Tongue (tissue), 2 donors: ENCODE measurements around the gene BAIAP3. TPM values are rescaled to one million over a fixed set of nuclear protein-coding genes. Genes with fewer than 3 reads are reported as not detected.
A peak's percentile ranks its signal among the peaks of the same experiment; 100 is the strongest.

Experiments used
- DNase-seq: peaks from one replicate; pipeline ENCODE4 v3.0.0-alpha.2; 2015
- total RNA-seq: library from RNA; depleted of rRNA; stranded (reverse); fragments of >200 nt; gene quantifications from one replicate; pipeline ENCODE4 v1.2.3, GENCODE V29; 2014

The BAIAP3 gene
- total RNA-seq, 1 donor from 2014 or later: 2.4 TPM

DNA sequence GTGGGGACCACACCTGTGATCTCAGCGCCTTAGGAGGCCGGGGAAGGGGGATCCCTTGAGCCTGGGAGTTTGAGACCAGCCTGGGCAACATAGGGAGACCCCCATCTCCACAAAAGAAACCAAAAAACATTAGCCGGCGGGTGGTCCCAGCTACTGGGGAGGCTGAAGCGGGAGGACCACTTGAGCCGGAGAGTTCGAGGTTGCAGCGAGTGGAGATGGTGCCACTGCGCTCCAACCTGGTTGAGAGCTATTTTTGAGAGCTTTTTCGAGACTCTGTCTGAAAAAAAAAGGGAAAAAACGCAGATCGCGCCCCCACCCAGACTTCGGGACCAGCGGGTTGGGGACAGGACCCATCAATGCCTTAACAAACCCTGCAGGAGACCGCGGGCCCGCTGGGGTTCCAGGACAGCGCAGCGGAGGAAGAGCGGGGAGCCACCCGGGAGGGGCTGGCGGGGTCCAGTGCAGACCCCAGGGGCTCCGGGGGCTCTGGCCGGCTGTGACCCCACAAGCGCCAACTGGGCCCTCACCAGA lies 762 bp upstream of the BAIAP3 start:
- no peak for DNase-seq

- no peak for DNase-seq
These were observed 632 bp downstream of the BAIAP3 start for GRCh38 chr16:1333854-1334700.

GRCh38 chr16:1334739-1335138 lies 1.3 kb downstream of the BAIAP3 start:
- no peak for DNase-seq

DNA sequence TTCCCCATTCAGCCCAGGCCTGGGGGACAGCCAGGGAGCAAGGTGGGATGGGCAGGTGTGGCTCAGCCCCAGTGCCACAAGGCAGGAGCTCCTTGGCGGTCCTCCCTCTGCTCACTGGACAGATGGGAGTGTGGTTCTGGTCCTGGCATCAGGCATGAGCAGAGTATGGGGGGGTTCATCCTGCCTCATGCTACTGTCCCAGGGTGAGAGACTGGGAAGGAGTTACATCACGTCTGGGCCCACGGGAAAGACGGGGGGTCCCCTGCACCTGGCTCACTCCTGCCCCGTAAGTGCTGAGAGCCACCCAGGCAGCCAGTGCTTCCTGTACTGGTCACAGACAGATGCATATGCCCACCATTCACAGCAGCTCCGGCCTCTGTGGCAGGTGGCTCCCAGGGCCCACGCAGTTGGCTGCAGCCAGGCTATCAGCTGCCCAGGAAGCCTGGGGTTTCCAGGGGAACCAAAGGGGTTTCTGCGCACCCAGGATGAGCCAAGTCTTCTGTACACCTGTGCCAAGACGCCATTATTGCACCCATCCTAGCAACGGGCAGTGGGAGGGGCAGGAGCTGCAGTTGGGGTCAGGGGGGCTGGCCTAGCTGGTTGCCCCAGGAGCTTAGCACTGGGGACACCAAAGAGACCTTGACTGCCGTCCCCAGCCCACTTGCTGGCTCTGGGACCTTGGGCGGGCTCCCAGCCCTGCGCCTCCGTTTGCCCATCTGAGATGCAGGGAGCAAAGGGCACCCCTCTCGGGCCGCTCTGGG lies 1.9 kb downstream of the BAIAP3 start:
- DNase-seq: no peak

DNA sequence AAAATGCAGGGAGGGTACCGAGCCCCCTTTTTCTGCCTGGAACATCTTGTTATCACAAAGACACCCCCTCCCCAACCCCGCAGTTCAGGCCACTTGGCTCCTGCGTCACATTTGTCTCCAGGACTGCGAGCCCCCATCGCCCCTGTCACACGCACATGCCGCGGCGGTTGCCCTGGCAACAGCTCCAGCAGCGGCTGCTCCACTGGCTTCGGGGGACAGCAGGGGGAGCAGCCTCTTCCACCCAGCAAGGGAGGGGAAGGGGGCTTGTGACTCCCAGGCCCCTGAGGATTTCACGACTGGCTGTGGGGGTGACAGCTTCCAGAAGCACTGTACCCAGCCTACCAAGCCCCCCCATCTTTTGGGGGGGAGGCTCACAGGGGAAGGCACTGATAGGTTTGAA lies 2.6 kb downstream of the BAIAP3 start:
- DNase-seq: no peak

GRCh38 chr16:1336619-1337018 lies 3.2 kb downstream of the BAIAP3 start:
- DNase-seq: no peak

- no peak for DNase-seq
These were observed 4.0 kb downstream of the BAIAP3 start for GRCh38 chr16:1337486-1337885.

DNA sequence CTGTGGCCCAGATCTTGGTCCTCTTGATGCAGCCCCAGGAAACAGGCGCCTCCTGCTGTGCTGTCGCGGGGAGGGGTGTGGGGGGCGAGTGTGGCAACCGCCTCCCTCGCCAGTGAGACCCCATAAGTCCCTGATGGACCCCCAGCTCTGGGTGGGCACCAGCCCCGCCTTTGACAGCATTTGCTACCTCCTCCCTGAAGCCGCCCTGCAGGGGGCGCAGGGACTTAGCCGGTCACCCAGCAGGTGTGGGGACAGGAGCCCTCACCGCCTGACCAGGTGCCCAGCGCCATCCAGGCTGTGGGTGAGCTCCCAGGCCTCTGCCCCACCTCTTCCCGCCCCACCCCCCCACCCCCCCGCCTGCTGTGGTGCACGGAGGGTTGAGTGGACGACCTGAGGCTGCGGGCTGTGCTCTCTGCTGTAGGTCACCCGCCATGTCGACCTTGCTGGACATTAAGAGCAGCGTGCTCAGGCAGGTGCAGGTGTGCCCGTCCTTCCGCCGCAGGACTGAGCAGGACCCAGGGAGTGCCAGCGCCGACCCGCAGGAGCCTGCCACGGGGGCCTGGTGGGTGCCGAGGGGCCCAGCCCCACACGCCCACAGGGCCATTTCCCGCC lies 4.8 kb downstream of the BAIAP3 start:
- DNase-seq: no peak

GRCh38 chr16:1338855-1339675 lies 5.6 kb downstream of the BAIAP3 start:
- DNase-seq: no peak

DNA sequence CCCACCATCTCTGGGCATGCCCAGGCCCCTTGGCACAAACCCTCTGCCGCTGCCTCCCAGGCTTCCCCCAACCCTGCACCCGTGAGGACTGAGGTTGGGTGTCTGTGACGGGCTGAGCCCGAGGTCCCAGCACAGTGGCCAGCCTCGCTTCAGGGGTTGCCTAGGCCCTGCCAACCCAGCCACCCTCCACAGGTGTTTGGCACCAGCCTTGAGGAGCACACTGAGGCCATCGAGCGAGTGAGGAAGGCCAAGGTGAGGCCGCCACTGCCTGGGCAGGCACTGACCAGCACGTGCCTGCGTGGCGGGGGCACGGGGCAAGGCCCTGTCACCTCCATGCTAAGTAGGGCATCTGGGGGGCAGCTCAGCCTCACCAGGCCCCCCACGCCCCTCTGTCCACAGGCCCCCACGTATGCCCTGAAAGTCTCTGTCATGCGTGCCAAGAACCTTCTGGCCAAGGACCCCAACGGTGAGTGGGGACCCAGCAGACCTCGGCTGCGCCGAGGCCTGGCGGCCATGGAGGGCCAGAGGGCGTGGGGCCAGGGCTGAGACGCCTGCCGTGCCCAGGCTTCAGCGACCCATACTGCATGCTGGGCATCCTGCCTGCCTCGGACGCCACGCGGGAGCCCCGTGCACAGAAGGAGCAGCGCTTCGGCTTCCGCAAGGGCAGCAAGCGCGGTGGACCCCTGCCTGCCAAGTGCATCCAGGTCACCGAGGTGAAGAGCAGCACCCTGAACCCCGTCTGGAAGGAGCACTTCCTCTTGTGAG lies 7.5 kb downstream of the BAIAP3 start:
- DNase-seq: no peak

DNA sequence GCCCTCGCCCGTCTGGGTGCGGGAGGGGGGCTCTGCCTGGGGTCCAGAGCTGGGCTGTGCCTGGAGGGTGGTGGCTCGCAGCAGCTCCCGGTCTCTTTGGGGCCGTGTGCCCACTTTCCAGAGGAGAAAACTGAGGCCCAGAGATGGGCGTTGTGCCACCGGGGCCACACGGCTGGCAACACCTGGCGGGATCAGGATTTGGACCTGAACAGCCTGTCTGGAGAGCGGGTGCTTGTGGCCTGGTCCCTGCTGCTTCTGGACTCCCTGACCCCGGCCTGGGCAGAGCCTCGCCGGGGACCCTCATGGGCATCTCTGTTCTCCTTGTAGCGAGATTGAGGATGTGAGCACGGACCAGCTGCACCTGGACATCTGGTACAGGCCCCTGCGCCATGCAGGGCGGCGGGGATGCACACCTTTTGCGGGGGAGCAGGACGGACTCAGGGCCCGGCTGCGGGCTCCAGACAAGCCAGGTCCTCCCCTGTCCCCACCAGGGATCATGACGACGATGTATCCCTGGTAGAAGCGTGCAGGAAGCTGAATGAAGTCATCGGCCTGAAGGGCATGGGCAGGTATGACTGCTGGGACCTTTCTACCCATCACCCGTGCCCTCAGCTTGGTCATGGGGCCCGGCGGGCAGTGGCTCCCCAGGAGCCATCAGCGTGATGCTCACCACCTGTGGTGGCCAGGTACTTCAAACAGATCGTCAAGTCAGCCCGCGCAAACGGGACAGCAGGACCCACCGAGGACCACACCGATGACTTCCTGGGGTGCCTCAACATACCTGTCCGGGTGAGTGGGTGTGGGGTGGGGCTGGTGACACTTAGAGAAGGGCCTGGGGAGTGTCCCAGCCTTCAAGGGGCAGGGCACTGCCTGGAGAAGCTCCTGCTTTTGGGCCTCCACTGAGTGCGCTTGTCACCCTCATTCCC lies 8.3 kb downstream of the BAIAP3 start:
- no peak for DNase-seq

DNA sequence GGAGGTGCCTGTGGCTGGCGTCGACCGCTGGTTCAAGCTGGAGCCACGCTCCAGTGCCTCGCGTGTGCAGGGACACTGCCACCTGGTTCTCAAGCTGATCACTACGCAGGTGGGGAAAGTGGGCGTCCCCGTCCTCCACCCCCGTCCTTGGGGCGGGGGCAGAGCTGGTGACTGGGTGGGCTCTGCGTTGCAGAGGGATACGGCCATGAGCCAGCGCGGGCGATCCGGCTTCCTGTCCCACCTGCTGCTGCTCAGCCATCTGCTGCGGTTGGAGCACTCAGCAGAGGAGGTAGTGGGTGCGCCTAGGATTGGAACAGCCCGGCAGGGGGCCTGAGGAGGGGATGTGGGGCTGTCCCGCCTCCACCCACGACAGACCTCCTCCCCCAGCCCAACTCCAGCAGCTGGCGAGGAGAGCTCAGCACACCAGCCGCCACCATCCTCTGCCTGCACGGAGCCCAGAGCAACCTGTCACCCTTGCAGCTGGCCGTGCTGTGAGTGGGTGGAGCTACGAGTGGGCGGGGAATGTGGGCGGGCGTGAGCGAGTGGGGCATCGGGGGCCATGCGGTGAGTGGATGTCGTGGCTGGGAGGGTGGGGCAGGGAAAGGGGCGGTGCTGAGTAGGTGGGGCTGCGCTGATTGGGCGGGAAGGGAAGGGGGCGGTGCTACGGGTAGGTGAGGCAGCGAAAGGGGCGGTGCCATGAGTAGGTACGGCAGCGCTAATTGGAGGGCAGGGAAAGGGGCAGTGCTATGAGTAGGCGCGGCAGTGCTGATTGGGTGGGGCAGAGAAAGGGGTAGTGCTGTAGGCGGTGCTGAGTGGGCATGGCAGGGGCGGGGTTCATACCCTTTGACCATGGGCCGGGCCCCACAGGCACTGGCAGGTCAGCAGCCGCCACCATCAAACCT lies 9.3 kb downstream of the BAIAP3 start:
- DNase-seq: peak; percentile 90

DNA sequence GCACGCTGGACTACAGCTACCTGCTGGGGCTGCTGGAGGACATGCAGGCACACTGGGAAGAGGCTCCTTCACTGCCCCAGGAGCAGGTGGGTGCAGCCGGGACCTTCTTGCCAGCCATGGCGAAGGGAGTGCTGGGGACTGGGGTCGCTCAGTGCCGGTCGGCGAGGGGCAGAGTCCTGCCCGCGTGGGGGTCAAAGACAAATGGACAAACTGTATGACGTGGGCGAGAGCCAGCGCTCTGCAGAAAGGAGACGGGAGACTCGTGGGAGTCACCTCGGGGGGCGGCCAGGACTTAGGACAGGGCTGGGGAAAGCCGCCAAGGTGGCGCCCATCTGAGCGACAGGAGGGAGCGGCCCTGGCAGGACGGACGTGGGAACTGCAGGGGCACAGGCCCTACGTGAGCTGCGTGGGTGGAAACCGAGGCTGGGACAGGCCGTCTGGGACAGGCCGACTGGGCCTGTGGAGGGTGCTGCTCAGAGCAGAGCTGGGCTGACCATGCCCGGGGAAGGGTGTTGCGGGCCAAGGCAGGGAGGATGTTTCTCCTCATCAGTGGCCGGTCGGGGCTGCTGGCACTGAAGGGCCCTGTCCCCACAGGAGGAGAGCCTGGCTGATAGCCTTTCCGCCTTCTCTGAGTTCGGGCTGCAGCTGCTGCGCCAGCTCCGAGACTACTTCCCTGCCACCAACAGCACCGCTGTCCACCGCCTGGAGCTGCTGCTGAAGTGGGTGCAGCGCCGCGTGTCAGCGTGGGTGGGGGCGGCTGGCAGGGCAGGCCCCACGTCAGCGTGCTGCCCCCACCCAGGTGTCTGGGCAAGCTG lies 10.2 kb downstream of the BAIAP3 start:
- no peak for DNase-seq

- DNase-seq: no peak
These were observed 11.1 kb downstream of the BAIAP3 start for GRCh38 chr16:1344499-1344898.

- DNase-seq: no peak
These were observed 11.6 kb downstream of the BAIAP3 start for GRCh38 chr16:1345087-1345486.

DNA sequence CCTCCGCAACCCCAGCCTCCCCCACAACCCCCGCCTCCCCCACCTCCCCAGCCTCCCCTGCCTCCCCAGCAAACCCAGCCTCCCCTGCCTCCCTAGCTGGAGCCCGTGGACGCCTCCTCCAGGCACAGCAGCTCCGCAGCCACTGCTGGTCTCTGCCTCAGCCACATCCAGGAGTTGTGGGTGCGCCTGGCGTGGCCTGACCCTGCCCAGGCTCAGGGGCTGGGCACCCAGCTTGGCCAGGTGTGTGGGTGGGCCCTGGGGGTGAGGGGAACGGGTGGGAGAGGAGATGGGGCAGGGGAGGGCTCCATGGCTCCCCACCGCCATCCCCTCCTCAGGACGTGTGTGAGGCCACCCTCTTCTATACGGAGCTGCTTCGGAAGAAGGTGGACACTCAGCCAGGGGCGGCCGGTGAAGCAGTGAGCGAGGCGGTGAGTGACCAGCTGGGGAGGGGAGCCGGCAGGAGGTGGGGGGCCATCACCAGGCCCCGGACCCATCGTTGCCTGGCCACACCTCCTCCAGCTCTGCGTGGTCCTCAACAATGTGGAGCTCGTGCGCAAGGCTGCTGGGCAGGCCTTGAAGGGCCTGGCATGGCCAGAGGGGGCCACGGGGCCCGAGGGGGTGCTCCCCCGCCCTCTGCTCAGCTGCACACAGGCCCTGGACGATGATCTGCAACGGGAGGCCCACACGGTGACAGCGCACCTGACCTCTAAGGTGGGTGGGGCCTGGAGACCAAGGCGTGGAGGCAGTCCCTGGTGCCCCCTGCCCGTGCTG lies 12.4 kb downstream of the BAIAP3 start:
- DNase-seq: no peak
